Activated CD4-positive, alpha-beta T cell treated with anti-CD3 and anti-CD28 coated beads for 36 hours (primary cell): ENCODE results near the gene WFDC1. TPM values are rescaled to one million over a fixed set of nuclear protein-coding genes. Genes with fewer than 3 reads are reported as not detected.
A peak's percentile ranks its signal among the peaks of the same experiment; 100 is the strongest.

Source experiments
- ATAC-seq: fragments of 200-7000 bp; cut with Tn5 transposase; one replicate; pipeline ENCODE4 v1.10.0; 2021; ENCODE audit warnings: mild to moderate bottlenecking, moderate library complexity
- CTCF ChIA-PET: fragments of 350-600 bp; sonication (Branson Sonifier 250); formaldehyde crosslinking; loops from one replicate; lab custom pipeline; 2021; ENCODE audit warnings: antibody characterized with exemption; lab: Charles Lee
- POLR2A ChIA-PET: fragments of 350-600 bp; sonication (Branson Sonifier 250); formaldehyde crosslinking; loops from one replicate; lab custom pipeline; 2021; ENCODE audit warnings: antibody characterized with exemption, inconsistent platforms; lab: Charles Lee
- DNase-seq: peaks from one replicate; pipeline ENCODE4 v3.0.0-alpha.2; 2020
- H3K27ac Mint-ChIP-seq: one replicate; pipeline ENCODE4 v1.8.0; 2021; ENCODE audit warnings: mixed read lengths
- H3K27me3 Mint-ChIP-seq: one replicate; pipeline ENCODE4 v1.8.0; 2021; ENCODE audit warnings: mixed read lengths
- H3K36me3 Mint-ChIP-seq: one replicate; pipeline ENCODE4 v1.8.0; 2021; ENCODE audit warnings: low read depth, mixed read lengths
- H3K4me1 Mint-ChIP-seq: one replicate; pipeline ENCODE4 v1.8.0; 2021; ENCODE audit warnings: mixed read lengths
- H3K4me3 Mint-ChIP-seq: one replicate; pipeline ENCODE4 v1.8.0; 2021; ENCODE audit warnings: mild to moderate bottlenecking, moderate library complexity, mixed read lengths
- H3K9me3 Mint-ChIP-seq: one replicate; pipeline ENCODE4 v1.8.0; 2021; ENCODE audit warnings: low read depth, mixed read lengths
- intact Hi-C, 2 experiments: fragments of 100-400 bp; cut with DNase I in 1 of 2; cut with micrococcal nuclease in 1 of 2; formaldehyde crosslinking; loops; one replicate each; pipeline versions ENCODE4 v1.14.2 to v1.15.1; 2022 to 2024; cut with DNase I, micrococcal nuclease
- total RNA-seq, 2 experiments: library from RNA; stranded (reverse); gene quantifications; one replicate each; pipeline ENCODE4 v1.2.3, GENCODE V29; 2021

WFDC1 gene
- total RNA-seq, 2 experiments from 2014 or later = not detected

- Mint-ChIP-seq H3K27ac (no peak overlapping the region), H3K4me3 (no peak overlapping the region), H3K4me1 (no peaks in the 10 kb centered on the region), H3K36me3 (no peaks in the 10 kb centered on the region), H3K9me3 (peaks cover 4% of the 10 kb centered on the region), H3K27me3 (peaks cover 2% of the 10 kb centered on the region)
- intact Hi-C loops = no loop called here
- DNase-seq (no peak), ATAC-seq (no peak)
- POLR2A ChIA-PET = no interaction called here
- CTCF ChIA-PET = no interaction called here
Measured at GRCh38 chr16:84319146-84319760, 24.6 kb downstream of the WFDC1 start.

DNA sequence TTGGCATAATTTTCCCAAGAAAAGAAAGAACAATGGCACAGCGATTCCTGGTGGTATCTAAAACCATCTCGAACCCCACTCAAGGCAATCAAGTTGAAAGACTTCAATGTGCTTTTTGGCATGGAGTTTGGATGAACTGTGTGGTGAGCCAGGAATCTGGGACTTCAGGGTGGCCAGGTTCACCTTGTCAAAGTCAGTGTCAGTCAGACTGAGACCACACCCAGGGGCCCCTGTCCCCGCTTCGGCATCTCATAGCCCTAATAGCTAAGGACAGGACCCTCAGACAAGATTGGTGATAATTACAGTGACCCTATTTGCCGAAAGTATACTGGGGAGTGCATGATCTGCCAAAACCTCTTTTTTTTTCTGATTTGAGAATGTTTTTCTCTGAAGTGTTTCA is 25.8 kb downstream of the WFDC1 start:
- ChIA-PET CTCF (interaction anchor here (0.9 kb wide), 1 partner anchor 9 kb away, joined by 5 read pairs; no protein-coding TSS in a partner anchor), POLR2A (interaction anchor here (0.7 kb wide), 1 partner anchor 43 kb away, joined by 4 read pairs; no protein-coding TSS in a partner anchor)
- Mint-ChIP-seq H3K9me3 (peaks cover 4% of the 10 kb centered on the region), H3K36me3 (no peaks in the 10 kb centered on the region), H3K4me3 (no peak overlapping the region), H3K27ac (no peak overlapping the region), H3K4me1 (no peaks in the 10 kb centered on the region), H3K27me3 (peaks cover 2% of the 10 kb centered on the region)
- DNase-seq (no peak), ATAC-seq (no peak)
- intact Hi-C loops = no loop called here

DNA sequence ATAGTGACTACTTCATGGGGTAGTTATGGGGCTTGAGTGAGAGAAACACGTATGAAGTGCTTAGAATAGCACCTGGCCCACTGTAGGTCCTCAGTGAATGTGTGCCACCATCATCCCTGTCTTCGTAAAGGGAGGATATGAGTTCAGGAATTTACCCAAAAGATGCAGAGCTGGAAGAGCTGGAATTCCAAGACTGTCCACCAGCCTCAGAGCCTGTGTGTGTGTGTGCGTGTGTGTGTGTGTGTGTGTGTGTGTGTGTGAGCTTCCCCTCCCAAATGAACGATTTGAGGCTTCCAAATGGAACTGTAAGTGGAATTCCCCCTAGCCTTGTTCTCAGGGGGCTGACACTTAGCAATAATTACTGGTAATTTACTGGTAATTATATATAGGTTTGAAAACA is 27.3 kb downstream of the WFDC1 start:
- no peaks in the 10 kb centered on the region for H3K36me3 Mint-ChIP-seq
- DNase-seq (no peak), ATAC-seq (no peak)
- H3K4me1 Mint-ChIP-seq = no peaks in the 10 kb centered on the region
- intact Hi-C loops = no loop called here
- H3K27ac Mint-ChIP-seq = no peak overlapping the region
- H3K27me3 Mint-ChIP-seq = peaks cover 2% of the 10 kb centered on the region
- CTCF ChIA-PET = no interaction called here
- no peak overlapping the region for H3K4me3 Mint-ChIP-seq
- POLR2A ChIA-PET = no interaction called here
- peaks cover 4% of the 10 kb centered on the region for H3K9me3 Mint-ChIP-seq

DNA sequence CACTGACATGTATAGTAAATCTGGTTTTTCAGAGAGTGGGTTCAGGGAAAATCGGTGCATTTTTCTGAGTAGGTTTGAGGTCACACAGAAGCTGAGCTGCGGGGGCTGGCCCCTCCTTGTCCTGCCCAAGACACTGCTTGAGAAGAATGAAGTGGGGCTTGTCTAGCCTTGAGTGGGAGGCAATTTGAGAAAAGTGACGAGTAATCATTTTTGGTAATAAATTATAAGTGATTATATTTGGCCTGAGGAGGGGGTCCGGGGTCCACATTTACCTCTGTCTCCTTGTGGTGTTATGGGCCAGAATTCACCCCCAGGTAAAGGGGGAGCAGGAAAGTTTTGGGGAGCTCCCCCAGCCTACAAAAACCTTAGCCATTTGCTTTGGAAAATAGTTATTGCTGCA is 28.1 kb downstream of the WFDC1 start:
- Mint-ChIP-seq H3K4me3 (no peak overlapping the region), H3K4me1 (no peaks in the 10 kb centered on the region), H3K36me3 (no peaks in the 10 kb centered on the region), H3K27me3 (peaks cover 2% of the 10 kb centered on the region), H3K9me3 (peaks cover 3% of the 10 kb centered on the region), H3K27ac (no peak overlapping the region)
- DNase-seq (no peak), ATAC-seq (no peak)
- CTCF ChIA-PET = no interaction called here
- POLR2A ChIA-PET = no interaction called here
- intact Hi-C loops = no loop called here

DNA sequence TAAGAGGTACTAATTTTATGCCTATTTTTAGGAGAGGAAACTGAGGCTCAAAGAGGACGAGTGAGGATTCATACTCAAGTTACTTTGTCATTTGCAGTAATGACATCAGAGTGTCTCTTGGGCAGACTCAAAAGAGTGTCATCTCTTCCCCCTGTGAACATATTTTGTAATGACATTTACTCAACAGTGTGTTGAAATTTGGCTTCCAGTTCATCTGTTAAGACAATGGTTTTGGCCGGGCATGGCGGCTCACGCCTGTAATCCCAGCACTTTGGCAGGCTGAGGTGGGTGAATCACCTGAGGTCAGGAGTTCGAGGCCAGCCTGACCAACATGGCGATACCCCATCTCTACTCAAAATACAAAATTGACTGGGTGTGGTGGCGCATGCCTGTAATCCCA is 28.9 kb downstream of the WFDC1 start:
- DNase-seq (no peak), ATAC-seq (no peak)
- Mint-ChIP-seq H3K4me3 (no peak overlapping the region), H3K36me3 (no peaks in the 10 kb centered on the region), H3K9me3 (peaks cover 2% of the 10 kb centered on the region), H3K4me1 (no peaks in the 10 kb centered on the region), H3K27ac (no peak overlapping the region), H3K27me3 (peaks cover 2% of the 10 kb centered on the region)
- CTCF ChIA-PET = no interaction called here
- intact Hi-C loops = no loop called here
- POLR2A ChIA-PET = no interaction called here

- intact Hi-C loops = no loop called here
- H3K9me3 Mint-ChIP-seq = no peaks in the 10 kb centered on the region
- ChIA-PET POLR2A (no interaction called here), CTCF (interaction anchor here (0.7 kb wide), 1 partner anchor 86 kb away, joined by 5 read pairs; no protein-coding TSS in a partner anchor)
- no peak overlapping the region for H3K27ac Mint-ChIP-seq
- ATAC-seq = peak; percentile 44
- peaks cover 2% of the 10 kb centered on the region for H3K27me3 Mint-ChIP-seq
- no peak overlapping the region for H3K4me3 Mint-ChIP-seq
- no peak for DNase-seq
- H3K36me3 Mint-ChIP-seq = no peaks in the 10 kb centered on the region
- H3K4me1 Mint-ChIP-seq = no peaks in the 10 kb centered on the region
Measured at GRCh38 chr16:84324434-84325262, 30.0 kb downstream of the WFDC1 start.

DNA sequence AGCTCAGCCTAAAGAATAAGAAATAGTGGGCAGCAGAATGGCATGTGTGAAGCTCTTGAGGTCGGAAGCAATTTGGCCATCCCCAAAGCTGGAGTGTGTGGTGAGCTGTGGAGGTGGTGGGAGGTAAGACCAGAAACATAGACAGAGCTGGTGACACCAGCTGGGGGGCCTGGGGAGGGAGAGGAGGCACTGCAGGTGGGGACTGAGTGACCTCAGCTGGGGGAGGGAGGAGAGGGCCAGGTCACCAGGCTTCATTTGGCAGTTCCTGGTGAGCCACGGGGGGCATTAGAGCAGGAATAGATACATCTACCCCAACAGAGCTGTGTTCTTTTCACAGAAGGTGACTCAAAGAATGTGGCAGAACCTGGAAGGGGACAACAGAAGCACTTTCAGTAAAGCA is 31.9 kb downstream of the WFDC1 start:
- ATAC-seq (no peak), DNase-seq (no peak)
- CTCF ChIA-PET = interaction anchor here (0.7 kb wide), 1 partner anchor 102 kb away, joined by 3 read pairs; no protein-coding TSS in a partner anchor
- H3K27me3 Mint-ChIP-seq = peaks cover 2% of the 10 kb centered on the region
- POLR2A ChIA-PET = interaction anchor here (0.6 kb wide), 1 partner anchor 43 kb away, joined by 4 read pairs; no protein-coding TSS in a partner anchor
- H3K9me3 Mint-ChIP-seq = no peaks in the 10 kb centered on the region
- H3K36me3 Mint-ChIP-seq = no peaks in the 10 kb centered on the region
- H3K4me1 Mint-ChIP-seq = no peaks in the 10 kb centered on the region
- H3K4me3 Mint-ChIP-seq = no peak overlapping the region
- H3K27ac Mint-ChIP-seq = no peak overlapping the region
- intact Hi-C loops = no loop called here

DNA sequence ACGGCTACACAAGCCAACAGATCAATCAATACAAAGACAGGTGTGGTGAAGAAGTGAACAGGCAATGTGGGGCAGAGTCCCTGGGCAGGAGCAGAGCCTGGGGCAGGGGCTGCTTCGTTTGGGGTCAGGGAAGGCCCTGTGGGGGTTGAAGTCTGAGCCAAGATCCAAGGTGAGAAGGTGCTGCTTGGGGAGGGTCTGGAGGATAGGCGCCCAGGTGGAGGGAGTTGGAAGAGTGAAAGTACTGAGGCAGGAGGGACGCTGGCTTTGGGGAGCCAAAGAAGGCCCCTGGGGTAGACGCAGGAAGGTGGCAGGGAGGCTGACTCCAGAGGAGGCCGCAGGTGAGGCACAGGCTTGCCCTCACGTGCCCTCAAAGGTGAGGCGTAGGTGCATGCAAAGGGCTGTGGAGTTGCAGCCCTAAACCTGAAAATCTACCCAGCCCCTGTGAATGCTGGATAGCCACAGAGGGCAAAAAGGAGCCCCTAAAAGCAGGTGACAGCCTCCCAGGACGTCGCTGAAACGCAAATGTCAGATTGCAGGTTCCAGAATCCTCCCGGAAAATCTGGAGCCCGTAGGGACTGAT is 33.3 kb downstream of the WFDC1 start:
- Mint-ChIP-seq H3K4me3 (no peak overlapping the region), H3K27ac (no peak overlapping the region), H3K4me1 (no peaks in the 10 kb centered on the region), H3K27me3 (peaks cover 5% of the 10 kb centered on the region), H3K36me3 (no peaks in the 10 kb centered on the region), H3K9me3 (no peaks in the 10 kb centered on the region)
- DNase-seq (no peak), ATAC-seq (no peak)
- intact Hi-C loops = no loop called here
- ChIA-PET CTCF (no interaction called here), POLR2A (no interaction called here)

DNA sequence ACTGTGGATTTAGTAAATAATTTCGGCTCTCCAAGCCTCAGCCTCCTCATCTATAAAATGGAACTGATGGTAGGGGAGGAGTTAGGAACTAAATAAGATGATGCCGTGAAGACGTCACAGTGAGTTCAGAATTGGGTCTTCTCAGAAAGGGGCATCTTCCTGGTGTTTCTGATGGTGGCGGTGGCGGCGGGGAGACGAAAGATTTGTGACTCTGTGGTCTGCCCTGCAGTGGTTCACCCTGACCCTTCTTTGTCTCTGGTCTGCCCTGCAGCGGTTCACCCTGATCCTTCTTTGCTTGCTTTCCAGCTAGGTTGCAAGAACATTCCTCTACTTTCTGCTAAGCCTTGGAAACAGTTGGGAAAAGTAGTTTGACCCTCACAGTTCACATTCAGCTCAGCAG is 34.3 kb downstream of the WFDC1 start:
- H3K27ac Mint-ChIP-seq = no peak overlapping the region
- intact Hi-C loops = no loop called here
- ChIA-PET POLR2A (no interaction called here), CTCF (interaction anchor here (1.0 kb wide), 1 partner anchor 8 kb away, joined by 5 read pairs; no protein-coding TSS in a partner anchor)
- ATAC-seq (no peak), DNase-seq (no peak)
- H3K4me3 Mint-ChIP-seq = no peak overlapping the region
- H3K27me3 Mint-ChIP-seq = peaks cover 5% of the 10 kb centered on the region
- H3K4me1 Mint-ChIP-seq = no peaks in the 10 kb centered on the region
- no peaks in the 10 kb centered on the region for H3K36me3 Mint-ChIP-seq
- no peaks in the 10 kb centered on the region for H3K9me3 Mint-ChIP-seq

GRCh38 chr16:84329843-84330684 is 35.4 kb downstream of the WFDC1 start:
- CTCF ChIA-PET = interaction anchor here (0.9 to 1.0 kb wide), 2 partner anchors 9 to 189 kb away, joined by 3 to 5 read pairs; no protein-coding TSS in a partner anchor
- POLR2A ChIA-PET = no interaction called here
- intact Hi-C loops = no loop called here
- peaks cover 2% of the 10 kb centered on the region for H3K9me3 Mint-ChIP-seq
- no peaks in the 10 kb centered on the region for H3K4me1 Mint-ChIP-seq
- H3K4me3 Mint-ChIP-seq = no peak overlapping the region
- ATAC-seq (no peak), DNase-seq (no peak)
- peaks cover 5% of the 10 kb centered on the region for H3K27me3 Mint-ChIP-seq
- H3K27ac Mint-ChIP-seq = no peak overlapping the region
- no peaks in the 10 kb centered on the region for H3K36me3 Mint-ChIP-seq

GRCh38 chr16:84330685-84331050 is 36.0 kb downstream of the WFDC1 start:
- intact Hi-C loops = no loop called here
- H3K4me3 Mint-ChIP-seq = no peak overlapping the region
- no peak for ATAC-seq
- peaks cover 7% of the 10 kb centered on the region for H3K9me3 Mint-ChIP-seq
- H3K4me1 Mint-ChIP-seq = no peaks in the 10 kb centered on the region
- ChIA-PET CTCF (interaction anchor here (0.9 kb wide), 1 partner anchor 189 kb away, joined by 3 read pairs; no protein-coding TSS in a partner anchor), POLR2A (no interaction called here)
- no peak overlapping the region for H3K27ac Mint-ChIP-seq
- DNase-seq = no peak
- no peaks in the 10 kb centered on the region for H3K36me3 Mint-ChIP-seq
- peaks cover 5% of the 10 kb centered on the region for H3K27me3 Mint-ChIP-seq
